NOMO-1 treated with dmso at 0.1 percent for 144 hours (cell line): ENCODE results near the gene PIGL.
"Not testable (repeated sequence)": the region's sequence is repeated elsewhere in the genome, so short reads cannot be mapped to it uniquely, and the experiment has no call there.

Experiments
- DNase-seq: peaks from one replicate; lab custom pipeline; 2025; ENCODE audit not compliant: unreplicated experiment; lab: John Stamatoyannopoulos, UW

PIGL gene

DNA sequence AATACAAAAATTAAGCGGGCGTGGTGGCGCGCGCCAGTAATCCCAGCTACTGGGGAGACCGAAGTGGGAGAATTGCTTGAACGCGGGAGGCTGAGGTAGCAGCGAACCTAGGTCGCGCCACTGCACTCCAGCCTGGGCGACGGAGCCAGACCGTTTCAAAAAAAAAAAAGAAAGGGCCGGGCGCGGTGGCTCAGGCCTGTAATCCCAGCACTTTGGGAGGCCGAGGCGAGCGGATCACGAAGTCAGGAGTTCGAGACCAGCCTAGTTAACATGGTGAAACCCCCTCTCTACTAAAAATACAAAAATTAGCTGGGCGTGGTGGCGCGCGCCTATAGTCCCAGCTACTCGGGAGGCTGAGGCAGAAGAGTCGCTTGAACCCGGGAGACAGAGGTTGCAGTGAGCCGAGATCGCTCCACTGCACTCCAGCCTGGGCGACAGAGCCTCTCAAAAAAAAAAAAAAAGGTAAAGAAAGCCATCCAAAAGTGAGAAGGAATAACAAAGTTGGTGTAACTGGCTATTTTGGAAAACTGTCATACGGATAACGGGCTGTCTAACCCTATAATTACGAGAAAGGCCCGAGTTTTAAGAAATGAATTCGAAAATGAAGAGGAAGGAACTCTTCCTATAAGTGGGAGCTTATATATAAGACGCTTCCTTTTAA is 539 bp upstream of the PIGL start:
- not testable (repeated sequence) for DNase-seq

DNA sequence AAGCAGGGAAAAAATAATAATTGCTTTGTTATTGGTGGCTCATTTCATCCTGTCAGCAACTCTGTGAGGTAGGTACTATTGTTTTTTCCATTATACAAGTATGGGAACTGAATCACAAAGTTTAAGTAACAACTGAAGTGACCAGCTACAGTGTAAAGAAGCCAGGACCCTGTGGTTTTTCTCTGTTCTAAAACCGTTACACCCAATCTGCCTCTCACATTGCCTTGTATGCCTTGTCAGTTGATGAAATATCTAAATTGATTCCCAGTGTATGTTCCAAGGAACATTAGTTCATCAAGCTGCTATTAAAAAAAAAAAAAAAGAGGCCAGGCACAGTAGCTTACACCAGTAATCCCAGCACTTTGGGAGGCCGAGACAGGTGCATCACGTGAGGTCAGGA is 5.4 kb downstream of the PIGL start:
- DNase-seq, result no peak

DNA sequence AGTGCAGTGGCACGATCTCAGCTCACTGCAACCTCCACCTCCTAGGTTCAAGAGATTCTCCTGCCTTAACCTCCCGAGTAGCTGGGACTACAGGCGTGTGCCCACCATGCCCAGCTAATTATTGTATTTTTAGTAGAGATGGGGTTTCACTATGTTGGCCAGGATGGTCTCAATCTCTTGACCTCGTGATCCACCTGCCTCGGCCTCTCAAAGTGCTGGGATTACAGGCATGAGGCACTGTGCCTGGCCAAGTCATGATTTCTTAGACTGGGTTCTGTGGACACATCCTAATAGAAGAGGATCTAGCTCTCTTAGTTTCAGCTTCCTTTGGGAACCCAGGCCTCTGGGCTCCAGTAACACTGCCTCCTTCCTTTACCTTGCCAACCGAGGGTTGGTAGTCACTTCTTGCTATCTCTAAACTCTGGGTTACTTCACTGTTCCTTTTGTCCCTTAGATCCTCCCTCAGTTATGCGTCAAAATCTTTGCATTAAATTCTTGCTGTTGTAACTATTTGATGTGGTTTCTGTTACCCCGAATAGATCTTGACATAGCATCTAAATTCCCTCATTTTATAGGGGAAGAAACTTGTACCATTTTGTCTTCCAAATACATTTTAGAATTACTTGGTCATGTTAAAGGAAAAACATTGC is 13.0 kb downstream of the PIGL start:
- DNase-seq, result not testable (repeated sequence)

DNA sequence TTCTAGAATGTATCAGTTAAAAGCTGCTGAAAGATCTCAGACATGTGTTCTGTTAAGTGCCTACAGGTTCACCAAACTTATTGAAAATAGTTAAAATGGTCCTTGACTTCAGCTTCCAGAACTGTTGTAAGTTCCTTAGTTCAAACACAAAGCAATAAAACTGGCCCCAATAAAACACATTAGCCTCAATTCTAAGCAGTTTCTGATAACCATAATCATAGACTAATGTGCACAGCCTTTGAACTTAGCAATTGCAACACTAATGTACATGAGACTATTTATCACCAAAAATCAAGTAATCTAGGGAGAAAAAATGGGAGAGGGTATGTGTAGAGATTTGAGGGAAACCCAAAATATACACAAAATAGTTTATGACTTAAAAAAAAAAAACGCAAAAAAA is 15.4 kb downstream of the PIGL start:
- DNase-seq, result no peak

DNA sequence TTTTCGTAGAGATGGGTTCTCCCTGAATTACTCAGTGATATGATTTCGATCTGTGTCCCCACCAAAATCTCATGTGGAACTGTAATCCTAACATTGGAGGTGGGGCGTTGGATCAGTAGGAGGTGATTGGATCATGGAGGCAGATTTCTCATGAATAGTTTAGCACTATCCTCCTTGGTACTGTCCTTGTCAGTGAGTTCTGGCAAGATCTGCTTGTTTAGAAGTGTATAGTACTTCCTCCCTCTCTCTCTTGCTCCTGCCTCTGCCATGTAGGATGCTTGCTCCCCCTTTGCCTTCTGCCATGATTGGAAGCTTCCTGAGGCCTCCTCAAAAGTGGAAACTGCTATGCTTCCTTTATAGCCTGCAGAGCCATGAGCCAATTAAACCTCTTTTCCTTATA is 22.9 kb downstream of the PIGL start:
- DNase-seq, result no peak

DNA sequence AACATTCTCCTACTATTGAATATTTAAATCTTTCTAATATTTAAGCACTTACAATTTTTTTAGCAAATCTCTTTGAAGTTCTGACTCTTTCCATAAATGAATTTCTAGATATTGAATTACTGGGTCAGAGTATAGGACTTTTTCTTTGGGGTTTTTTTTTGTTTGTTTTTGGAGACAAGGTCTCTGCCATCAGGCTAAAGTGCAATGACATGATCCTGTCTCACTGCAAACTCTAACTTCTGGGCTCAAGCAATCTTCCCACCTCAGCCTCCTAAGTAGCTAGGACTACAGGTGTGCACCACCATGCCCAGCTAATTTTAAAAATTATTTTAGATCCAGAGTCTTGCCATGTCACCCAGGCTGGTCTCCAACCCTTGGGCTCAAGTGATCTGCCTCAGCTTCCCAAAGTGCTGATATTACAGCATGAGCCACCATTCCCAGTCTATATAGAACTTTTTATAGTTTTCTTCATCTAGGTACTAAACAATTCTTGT is 24.9 kb downstream of the PIGL start:
- no peak for DNase-seq

DNA sequence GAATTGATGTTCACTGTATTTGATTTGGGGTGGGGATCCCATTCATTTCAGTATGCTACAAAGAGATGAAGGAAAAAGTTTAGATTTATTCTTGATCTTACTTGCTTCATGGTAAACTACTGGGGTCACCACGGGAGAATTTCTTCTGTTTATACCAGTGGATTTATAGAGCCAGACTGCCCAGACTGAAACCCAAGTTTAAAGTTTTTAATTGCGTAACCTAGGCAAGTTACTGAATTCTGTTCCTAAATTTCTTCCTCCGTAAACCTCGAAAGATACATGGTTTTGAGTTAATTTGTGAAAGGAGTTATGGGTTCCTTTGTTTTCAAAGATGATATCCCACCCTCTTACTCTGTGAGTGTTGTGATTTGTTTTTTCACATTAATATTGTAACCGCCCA is 26.4 kb downstream of the PIGL start:
- no peak for DNase-seq

DNA sequence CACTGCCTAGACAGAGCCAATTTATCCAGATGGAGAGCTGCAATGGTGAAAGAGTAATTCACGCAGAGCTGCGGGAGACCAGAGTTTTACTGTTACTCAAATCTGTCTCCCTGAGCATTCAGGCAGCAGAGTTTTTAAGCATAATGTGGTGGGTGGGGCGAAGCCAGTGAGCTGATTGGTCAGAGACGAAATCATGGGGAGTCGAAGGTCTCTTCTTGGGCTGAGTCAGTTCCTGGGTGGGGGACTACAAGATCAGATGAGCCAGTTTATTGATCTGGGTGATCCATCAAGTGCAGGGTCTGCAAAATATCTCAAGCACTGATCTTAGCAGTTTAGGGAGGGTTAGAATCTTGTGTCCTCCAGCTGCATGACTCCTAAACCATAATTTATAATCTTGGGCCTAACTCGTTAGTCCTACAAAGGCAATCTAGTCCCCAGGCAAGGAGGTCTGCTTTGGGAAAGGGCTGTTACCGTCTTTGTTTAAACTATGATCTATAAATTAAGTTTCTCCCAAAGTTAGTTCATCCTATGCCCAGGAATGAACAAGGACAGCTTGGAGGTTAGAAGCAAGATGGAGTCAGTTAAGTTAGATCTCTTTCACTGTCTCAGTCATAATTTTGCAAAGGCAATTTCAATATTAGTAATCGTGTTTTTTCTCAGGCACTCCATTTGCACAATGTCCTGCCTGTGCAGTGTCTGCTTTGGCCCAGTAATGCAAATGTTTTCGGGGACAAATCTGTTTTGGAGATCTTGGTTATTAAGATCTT is 27.0 kb downstream of the PIGL start:
- no peak for DNase-seq

DNA sequence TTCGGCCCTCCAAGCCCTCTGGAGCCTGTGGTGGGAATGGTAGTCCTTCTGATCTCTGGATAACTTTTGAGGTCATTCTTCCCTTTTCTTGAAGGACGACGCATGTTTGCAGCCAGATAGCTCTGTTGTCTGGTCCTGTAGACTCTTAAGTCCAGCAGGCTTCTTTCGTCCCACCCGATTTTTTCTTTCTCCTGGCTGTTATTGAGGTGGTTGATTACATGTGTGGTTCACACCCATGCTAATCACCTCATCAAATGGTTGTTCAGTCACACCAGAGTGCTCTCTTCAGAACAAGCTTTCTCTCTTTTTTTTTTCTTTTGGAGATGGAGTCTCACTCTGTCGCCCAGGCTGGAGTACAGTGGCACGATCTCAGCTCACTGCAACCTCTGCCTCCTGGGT is 30.6 kb downstream of the PIGL start:
- DNase-seq, result no peak

DNA sequence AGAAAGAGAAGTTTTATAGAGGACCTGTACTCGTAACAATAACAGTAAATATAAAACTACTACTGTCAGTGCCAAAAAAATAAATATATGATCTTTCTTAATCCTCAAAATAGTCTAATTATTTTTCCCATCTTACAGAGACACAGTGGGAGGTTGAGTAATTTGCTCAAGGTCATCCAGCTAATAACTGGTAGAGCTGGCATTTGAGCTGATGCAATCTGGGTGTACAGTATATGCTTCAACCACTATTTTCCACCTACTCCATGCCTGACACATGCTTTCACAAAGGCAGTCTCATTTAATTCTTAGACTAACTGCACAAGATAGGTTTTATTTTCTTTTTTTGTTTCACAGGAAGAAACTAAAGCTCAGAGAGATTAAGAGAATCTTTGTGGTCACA is 33.6 kb downstream of the PIGL start:
- DNase-seq, result no peak

DNA sequence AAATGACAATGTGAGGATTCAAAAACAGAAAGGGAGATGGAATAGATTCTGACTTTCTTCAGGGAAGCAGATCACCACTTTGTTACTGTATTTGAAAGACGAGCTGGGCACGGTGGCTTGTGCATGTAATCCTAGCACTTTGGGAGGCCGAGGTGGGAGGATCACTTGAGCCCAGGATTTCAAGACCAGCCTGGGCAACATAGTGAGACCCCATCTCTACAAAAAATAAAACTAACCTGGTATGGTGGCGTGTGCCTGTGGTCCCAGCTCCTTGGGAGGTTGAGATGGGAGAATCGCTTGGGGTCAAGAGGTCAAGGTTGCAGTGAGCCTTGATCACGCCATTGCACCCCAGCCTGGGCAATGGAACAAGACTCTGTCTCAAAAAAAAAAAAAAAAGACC is 34.0 kb downstream of the PIGL start:
- DNase-seq, result no peak

DNA sequence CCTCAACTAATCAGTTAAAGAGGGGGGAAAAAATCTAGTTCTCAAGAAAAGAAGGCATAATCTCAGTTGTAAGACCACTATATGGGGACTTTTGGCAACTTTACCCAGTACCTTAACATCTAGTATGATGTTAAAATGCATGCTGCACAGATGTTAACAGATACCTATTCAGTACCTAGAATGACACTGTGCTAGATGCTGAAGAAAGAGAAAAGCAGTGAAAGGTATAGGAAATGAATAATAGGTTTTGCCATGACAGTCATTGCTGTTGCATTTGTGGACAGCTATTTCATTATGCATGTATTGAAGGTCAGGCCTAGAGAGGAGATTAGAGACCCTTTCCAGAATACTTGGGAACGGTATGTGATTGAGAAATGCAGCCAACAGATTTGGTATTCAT is 34.5 kb downstream of the PIGL start:
- DNase-seq, result no peak

DNA sequence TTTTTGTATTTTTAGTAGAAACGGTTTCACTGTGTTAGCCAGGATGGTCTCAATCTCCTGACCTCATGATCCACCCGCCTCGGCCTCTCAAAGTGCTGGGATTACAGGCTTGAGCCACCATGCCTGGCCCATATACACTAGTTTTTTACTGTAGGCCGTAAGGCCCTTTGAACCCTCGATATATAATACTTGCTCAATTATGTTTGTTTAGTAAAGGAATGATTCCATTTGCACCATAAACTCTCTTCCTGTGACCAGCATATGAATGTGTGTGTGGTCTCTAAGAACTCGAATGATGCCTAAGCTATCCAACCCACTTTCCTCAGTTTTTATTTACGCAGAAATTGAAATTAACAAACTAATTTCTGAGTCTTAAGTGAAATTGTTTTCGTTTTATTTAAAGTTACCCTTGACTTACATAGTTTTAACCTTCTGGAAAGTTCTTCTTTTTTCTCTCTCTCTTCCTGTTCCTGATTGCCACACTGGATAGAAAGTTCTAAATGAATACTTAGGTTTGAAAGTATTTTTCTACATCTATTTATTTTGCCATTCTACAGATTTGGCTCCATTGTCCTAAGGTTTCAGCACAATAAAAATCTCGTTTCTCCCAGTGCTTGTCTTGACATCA is 37.9 kb downstream of the PIGL start:
- DNase-seq, result no peak

DNA sequence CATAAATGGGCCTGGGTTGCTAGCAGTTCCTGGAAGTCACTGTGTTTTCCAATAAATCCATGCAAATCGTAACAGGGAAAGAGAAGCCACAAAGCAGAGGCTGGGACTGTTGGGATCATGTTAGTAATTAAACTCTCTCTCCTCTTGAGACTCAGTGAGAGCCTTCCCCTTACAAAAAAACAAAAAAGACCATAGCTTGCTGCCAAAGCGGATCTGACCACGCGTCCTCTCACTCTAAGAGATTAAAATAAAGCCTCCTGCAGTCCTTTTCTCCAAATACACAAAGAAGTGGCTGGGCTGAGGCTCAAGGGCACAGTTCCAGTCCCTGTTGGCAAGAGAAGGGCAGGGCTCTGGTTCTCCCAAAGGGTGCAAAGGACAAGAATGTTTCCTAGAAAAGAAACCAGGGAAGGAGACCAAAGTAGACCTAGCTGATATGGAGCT is 38.5 kb downstream of the PIGL start:
- DNase-seq, result no peak

DNA sequence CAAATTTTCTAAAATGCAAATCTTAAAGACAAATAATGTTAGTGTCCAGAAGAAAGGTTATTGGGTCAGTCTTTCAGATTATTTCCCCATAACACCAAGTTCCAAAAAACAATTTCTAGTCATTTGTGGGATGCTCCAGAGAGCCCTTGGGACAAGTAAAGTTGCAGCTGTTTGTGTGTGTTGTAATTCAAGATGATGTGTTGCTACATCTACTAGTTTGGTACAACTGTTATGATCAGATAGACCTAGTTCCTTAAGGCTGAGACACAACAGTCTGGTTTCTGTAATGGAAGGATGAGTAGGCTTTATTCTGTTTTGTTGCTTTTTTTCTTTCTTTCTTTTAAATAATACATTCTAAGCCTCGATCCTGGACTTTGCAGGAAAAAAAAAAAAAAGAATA is 41.9 kb downstream of the PIGL start:
- no peak for DNase-seq

DNA sequence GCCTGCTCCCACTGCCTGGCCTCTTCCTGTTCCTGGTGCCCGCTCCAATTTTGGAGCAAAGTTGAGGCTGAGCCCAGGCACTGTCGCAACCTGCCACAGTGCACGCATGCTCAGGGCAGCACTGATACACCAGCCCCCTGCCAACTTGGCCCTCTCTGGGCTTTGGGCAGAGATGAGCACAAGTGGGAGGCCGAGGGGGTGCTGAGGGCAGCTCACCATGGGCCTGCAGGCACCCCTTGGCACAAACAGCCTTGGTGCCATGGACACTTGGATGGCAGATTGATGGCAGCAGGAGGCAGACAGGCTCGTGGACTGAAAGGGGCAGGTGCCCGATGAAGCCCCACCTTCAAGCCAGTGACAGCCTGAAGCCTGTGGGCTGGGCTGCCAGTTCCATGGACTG is 42.9 kb downstream of the PIGL start:
- no peak for DNase-seq

DNA sequence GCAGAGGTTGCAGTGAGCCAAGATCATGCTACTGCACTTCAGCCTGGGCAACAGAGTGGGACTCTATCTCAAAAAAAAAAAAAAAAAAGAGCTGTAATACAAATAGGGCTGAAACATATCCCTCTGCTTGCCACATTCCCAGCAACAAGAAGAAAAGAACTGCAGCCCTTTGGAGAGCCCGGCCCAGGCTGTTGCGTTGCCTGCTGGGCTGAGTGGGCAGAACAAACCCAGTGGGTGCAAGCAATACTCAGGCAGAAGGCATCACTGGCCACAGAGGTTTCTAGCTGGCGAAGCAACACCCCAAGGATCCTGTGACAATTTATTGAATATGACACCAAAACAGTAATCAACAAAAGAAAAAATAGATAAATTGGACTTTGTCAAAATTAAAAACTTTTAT is 44.0 kb downstream of the PIGL start:
- DNase-seq, result no peak

DNA sequence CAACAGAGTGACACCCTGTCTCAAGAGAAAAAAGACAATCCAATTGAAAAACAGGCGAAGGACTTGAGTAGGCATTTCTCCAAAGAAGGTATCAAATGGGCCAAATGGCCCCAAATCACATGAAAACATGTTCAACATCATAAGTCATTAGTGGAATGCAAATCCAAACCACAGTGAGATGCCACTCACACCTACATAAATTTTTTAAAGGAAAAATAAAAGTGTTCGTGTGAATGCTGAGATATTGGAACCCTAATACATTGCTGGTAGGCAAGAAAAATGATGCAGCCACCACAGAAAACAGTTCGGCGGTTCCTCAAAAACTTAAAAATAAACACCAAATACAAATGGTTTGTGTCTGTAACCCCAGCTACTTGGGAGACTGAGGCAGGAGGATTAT is 45.2 kb downstream of the PIGL start:
- no peak for DNase-seq

DNA sequence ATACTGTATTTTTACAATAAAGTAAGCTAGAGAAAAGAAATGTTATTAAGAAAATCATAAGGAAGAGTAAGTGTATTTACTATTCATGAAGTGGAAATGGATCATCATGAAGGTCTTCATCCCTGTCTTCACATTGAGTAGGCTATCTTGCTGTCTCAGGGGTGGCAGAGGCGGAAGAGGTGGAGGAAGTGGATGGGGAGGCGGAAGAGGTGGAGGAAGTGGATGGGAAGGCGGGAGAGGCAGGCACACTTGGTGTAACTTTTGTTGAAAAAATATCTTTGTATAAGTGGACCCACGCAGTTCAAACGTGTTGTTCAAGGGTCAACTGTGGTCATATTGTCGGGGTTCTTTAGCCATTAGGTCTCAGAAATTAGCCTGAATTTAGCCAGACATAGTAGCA is 50.2 kb downstream of the PIGL start:
- DNase-seq, result no peak

DNA sequence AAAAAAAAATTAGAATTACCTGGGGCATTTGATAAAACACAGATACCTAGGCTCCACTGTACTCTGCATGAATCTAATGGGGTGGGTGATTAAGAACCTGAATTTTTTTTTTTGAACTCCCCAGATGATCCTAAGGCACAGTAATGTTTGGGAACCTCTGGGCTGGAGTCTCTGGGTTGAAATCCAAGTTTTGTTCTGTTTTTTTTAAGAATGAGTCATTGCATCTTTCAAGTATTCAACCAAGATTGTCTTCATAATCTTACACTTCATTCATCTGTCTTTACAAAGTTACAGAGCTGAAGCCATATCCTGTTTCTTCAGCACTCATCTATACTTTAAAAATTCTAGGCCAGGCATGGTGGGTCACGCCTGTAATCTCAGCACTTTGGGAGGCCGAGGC is 52.6 kb downstream of the PIGL start:
- DNase-seq, result no peak

DNA sequence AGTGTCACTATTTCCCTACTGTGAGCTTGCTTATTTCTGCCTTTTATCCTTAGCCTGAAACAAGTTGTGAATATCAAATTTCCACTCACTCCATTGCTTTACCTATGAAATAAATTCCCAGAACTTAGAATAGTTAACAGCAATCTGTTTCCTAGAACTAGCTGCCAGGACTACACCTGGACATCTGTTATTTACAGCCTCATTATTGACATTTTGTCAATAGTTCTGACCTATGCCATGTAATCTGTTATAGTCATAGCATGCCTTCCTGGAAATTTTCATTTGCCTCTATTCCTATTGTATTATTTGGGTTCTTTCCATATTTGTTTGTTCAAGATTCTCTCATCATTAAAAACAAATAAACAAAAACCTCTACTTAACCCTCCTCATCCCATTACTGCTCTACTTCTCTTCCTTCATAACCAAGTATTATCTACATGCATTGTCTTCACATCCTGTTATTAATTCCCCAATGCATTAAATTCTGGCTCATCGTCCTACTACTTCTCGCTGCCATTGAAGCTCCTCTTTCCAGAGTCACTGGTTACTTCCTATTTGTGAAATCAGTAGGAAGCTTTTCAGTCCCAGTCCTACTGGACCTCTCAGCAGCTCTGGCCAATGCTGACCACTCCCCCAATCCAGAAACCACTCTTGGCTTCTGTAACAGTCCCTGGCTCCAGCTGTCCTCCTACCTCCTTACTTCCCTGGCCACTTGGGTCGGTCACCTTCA is 55.3 kb downstream of the PIGL start:
- DNase-seq, result no peak
